Measurements from ENCODE around the gene ZNF148.
"Not testable (repeated sequence)": the region's sequence is repeated elsewhere in the genome, so short reads cannot be mapped to it uniquely, and the experiment has no call there.

Gene ZNF148

DNA sequence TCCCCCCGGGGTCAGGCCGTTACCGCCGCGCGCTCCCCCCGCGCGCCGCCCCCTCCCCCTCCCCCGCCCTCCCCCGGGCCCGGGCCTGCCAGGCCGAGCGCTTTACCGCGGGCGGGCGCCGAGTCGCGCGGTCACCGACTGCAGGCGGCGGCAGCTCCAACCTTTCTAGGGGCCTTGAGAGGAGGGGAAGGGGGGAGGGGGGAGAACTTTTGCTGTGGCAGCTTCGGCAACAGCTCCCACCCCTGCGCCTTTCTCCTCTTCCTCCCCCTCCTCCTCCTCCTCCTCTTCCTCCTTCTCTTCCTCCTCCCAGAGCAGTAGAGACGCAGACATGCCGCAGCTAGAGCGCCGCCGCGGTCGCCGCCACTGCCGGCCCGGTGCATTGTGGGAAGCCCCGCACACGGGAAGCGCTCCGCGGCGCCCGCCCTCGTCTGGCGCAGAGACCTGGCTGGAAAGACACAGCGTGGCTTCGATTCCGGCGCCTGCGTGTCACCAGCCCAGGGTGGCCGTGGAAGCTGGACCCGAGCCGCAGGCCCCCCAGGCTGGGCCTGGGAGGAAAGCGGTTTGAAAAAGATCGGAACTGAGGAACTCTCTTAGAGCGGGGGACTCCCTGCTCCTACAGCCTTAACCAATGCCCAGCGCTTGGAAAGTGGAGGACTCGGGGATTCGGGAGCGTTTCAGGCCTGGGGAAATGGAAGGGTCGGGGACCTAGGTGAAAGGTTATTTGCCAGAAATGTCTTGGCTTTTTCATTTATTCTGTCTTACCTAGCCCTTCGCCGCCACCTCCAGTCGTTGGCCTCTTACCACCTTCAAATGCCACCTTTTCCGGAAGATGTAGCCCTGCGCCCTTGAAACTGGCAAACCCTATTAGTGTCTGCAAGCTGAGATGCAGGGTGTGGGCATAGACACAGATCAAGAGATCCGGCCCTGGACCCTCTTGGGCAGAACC, at the start of gene ZNF148:
Gene ZNF148, minus strand, starts transcription at position 330 of the 946 bp plus-strand sequence. CDS start 61,685 bp downstream, outside the sequence.
- peak; percentile 61 for DNase-seq (ENCODE audit: low read depth)

- no peak for DNase-seq (ENCODE audit: low read depth)
Observed at GRCh38 chr3:125418306-125418705, 43.2 kb upstream of the ZNF148 start.

DNA sequence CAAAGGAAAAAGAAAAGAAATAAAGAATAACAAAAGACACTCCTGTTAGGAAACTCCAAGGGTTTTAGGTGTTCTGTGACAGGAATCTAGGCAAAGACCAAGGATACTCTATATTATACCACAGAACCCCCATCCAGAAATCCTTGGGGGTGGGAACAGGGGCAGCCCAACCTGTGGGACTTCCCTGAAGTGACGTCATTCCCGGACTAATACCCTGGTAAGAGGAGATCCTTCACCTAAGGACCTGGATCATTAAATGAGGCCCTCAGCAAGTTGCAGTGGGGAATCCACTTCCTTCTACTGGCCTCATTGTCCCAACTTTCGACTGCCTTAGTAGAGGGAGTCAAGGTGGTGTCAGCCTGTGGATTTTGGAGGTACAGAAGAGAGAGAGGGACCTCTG, 41.1 kb upstream of the ZNF148 start:
- DNase-seq (ENCODE audit: low read depth) = no peak

GRCh38 chr3:125414669-125415068, 39.5 kb upstream of the ZNF148 start:
- DNase-seq (ENCODE audit: low read depth) = no peak

- DNase-seq (ENCODE audit: low read depth) = no peak
Observed at GRCh38 chr3:125410922-125411321, 35.8 kb upstream of the ZNF148 start.

DNA sequence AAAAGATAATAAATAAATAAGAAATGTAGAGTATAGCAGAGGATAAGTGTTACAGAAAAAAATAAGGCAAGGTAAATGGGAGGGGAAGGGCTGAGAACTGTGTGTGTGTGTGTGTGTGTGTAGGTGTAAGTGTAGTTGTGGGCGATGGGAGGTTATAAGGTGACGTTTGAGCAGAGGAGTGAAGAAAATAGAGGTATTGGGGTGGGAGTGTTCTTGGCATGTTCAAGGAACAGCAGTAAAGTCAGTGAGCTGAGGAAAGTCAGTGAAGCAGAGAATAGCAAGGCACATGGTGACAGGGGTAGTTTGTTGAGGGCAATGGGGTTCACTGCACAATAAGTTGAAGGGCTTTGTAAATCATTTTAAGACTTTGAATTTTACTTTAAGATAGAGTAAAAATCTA, 30.9 kb upstream of the ZNF148 start:
- DNase-seq (ENCODE audit: low read depth) = no peak

- not testable (repeated sequence) for DNase-seq (ENCODE audit: low read depth)
Observed at GRCh38 chr3:125405515-125405914, 30.4 kb upstream of the ZNF148 start.

GRCh38 chr3:125403789-125404188, 28.7 kb upstream of the ZNF148 start:
- DNase-seq (ENCODE audit: low read depth) = no peak

- DNase-seq (ENCODE audit: low read depth) = no peak
Observed at GRCh38 chr3:125402639-125403038, 27.5 kb upstream of the ZNF148 start.

GRCh38 chr3:125401402-125401801, 26.3 kb upstream of the ZNF148 start:
- no peak for DNase-seq (ENCODE audit: low read depth)

DNA sequence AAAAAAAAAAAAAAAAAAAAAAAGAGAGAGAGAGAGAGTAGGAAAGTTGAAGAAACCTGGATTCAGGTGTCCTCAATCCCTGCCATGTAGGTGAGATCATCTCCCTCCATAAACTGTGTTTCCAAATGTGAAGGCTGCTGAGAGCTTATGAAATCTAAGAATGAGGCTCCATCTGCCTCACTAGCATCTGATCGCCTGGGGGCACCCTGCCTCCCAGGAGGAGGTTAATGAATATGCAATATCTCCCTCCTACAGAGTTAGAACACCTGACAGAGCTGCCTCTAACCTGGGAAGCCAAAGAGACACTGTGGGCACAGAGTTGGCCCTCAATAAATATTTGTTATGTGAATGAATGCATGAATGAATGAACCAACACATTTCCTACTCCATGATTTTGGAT, 23.8 kb upstream of the ZNF148 start:
- DNase-seq (ENCODE audit: low read depth) = no peak

DNA sequence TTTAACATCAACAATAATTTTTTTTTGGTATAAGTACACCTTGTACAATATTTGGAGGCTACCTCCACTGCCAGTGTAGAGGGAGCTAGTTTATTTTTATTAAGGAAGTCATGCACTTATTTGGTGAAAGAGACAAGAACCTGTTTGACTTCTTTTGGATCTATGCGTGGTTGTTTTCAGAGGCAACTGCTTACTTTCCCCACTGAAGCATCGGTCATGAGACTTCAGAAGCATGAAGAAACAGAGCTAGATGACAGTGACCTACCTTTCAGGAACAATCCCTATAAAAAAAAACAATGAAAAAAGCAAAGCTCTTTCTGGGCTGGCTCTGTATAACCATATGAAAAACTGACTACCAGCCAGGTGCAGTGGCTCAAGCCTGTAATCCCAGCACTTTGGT, 20.0 kb upstream of the ZNF148 start:
- no peak for DNase-seq (ENCODE audit: low read depth)

- DNase-seq (ENCODE audit: low read depth) = no peak
Observed at GRCh38 chr3:125394406-125394805, 19.3 kb upstream of the ZNF148 start.

DNA sequence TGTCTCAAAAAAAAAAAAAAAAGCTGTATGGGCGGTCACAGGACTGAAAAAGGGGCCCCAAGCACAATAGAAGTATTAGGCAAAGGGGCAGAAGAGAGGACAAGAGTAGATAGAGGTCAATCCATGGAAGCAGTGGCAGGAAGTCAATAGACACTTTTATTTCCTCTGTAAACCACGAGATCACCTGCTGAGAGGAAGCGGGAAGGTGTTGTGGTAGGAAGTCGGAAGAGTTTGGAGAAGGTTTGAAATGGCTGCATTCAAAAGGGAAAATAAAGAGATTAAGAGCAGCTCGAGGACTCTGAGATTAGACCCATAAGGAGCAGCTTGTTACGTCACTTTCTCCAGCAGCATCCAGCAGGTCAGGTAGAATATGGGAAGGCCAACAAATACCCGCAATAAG, 14.2 kb upstream of the ZNF148 start:
- no peak for DNase-seq (ENCODE audit: low read depth)

- not testable (repeated sequence) for DNase-seq (ENCODE audit: low read depth)
Observed at GRCh38 chr3:125388369-125388768, 13.2 kb upstream of the ZNF148 start.

GRCh38 chr3:125386811-125387210, 11.7 kb upstream of the ZNF148 start:
- DNase-seq (ENCODE audit: low read depth) = peak; percentile 37

DNA sequence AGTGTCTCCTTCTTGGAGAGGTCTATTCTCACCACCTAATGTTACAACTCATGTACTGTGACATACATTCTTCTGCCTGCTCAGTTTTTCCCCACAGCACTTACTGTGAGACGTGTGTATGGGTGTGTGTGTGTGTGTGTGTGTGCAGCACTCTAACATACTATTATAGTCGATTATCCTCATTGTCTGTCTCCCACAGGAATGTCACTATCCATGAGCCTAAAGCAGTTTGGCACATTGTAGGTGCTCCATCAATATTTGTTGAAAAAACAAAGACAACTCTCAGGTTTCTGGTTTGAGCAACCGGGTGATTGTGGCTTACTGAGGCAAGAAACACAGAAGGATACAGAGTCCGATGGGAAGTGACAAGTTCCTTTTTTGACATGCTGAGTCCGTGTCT, 8.6 kb upstream of the ZNF148 start:
- no peak for DNase-seq (ENCODE audit: low read depth)

DNA sequence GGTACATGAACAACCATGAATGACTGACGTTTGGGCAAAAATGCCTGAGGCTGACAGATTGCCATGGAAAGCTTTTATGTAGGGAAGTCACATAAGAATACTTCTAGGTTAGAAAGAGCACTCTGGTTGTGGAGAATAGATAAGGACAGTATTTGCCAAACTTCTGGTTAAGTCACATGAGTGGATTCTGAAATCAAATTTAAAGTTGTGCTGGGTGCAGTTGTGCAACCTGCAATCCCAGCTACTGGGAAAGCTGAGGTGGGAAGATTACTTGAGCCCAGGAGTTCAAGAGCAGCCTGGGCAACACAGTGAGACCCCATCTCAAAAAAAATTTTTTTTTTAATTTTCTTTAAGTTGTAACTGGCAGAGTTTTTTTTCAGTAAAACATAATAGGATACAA, 7.2 kb upstream of the ZNF148 start:
- no peak for DNase-seq (ENCODE audit: low read depth)

DNA sequence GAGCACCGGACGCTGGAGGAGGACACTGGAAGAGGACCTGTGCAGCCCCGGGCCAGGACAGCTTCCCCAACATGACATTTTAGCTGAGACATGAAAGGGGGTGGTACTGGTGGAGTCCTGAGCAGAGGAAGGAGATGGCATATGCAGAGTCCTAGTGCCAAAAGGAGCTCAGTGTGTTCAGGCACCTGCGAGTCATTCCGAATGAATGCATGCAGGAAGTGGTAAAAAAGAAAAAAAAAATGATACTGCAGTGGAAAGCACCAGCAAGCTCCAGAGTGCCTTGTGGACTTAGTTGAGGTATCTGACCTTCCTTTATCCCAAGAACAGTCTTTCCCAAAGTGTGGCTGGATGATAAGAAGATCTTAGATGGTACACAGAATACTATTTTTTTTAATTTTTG, 6.6 kb upstream of the ZNF148 start:
- no peak for DNase-seq (ENCODE audit: low read depth)

- DNase-seq (ENCODE audit: low read depth) = no peak
Observed at GRCh38 chr3:125381314-125381713, 6.2 kb upstream of the ZNF148 start.

GRCh38 chr3:125379483-125379882, 4.4 kb upstream of the ZNF148 start:
- no peak for DNase-seq (ENCODE audit: low read depth)

- DNase-seq (ENCODE audit: low read depth) = no peak
Observed at GRCh38 chr3:125378762-125379161, 3.6 kb upstream of the ZNF148 start.

DNA sequence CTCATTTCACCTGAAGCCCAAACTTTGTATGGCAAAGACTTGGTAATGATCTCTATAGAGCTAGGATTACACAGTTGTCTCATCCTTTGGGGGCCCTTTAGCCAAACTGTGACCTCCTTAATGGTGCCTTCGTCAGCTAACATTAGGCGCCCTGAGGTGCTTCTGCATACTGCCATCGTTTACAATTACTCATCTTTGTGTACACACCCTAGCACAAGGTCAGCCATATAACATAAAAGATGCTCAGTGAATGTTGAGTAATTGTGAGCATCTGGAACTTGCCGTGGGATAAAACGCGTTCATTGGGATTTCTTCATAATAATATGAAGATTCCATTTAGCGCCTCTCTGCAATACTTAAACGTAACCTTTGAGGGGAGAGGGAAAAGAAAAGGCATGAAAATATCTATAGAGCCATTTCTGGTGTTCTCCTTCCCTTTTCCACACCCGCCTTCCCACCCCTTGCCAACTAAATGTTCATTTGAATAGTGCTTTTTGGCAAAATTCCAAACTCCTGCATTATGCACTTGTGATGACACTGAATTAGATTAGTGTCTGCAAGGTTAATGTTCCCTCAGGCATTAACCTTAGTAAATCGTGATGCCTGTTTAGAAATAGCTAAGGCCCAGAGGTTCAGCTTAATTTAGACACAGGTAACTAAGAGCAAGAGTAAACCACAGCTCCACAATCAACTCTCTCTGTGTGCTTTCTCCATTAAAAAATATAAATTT, 990 bp upstream of the ZNF148 start:
- DNase-seq (ENCODE audit: low read depth) = no peak
